Measurements from ENCODE around the gene PFN3.

GRCh38 chr5:177396078-177396477, 4.4 kb downstream of the PFN3 start:
- TF ChIP-seq EP300 (IDR thresholded peaks at IDR 0.05) (no peak), POLR2AphosphoS5 (IDR thresholded peaks at IDR 0.05) (no peak), CTCF (IDR thresholded peaks at IDR 0.05) (no peak)

All from gastroesophageal sphincter (tissue), 3 donors.